Measurements from ENCODE around the gene ART3. TPM values are rescaled to one million over a fixed set of nuclear protein-coding genes. Genes with fewer than 3 reads are reported as not detected.

Gene ART3
- total and polyA plus RNA-seq, 9 of the 15 experiments (the other 6 are each of a cell fraction or from before 2014, with no cell fraction given) = 0.69 to 1.4 (median 1.1) TPM; not detected in 1

DNA sequence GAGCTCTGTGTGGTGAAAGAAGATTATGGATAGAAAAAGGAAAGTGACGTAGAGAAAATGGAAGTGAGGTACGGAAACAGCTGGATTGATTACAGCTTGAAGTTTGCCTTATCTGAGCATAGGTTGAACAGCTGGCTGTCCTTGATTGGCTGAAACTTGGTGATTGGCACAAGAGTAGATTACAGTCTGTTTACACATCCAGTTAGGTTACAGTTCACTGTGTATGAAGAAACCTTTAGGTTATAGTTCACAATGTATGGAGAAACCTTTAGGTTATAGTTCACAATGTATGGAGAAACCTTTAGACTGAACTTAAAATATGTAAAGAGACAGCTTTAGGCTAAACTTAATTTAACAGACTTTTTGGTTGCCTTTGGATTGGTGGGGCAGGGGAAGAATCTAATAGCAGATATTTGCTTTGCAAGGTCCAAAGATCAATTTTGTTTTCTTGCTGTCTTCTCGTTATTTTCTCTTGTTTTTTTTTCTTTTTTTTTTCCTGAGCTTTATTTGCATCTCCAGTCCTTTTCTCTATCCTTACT is 15.6 kb upstream of the ART3 start (continued):
- TF ChIP-seq MTA1 (IDR thresholded peaks at IDR 0.05; ENCODE audit: borderline replicate concordance) (no peak), GATAD2A (IDR thresholded peaks at IDR 0.05) (no peak), TARDBP (IDR thresholded peaks at IDR 0.05) (no peak), TOE1 (IDR thresholded peaks at IDR 0.05; ENCODE audit: borderline replicate concordance) (no peak), TOE1 (CRISPR knock-in tag; IDR thresholded peaks at IDR 0.05; ENCODE audit: borderline replicate concordance, low read depth) (no peak), PCBP2 (IDR thresholded peaks at IDR 0.05; ENCODE audit: low read depth, low read length, poor library complexity, severe bottlenecking) (no peak), HMG20B (CRISPR knock-in tag; IDR thresholded peaks at IDR 0.05) (no peak), ZNF143 (CRISPR knock-in tag; IDR thresholded peaks at IDR 0.05) (no peak), MCM3 (IDR thresholded peaks at IDR 0.05) (no peak), CBX1 (IDR thresholded peaks at IDR 0.05; ENCODE audit: low read depth) (no peak), ARHGAP35 (IDR thresholded peaks at IDR 0.05; ENCODE audit: partially characterized antibody) (no peak), NFATC3 (IDR thresholded peaks at IDR 0.05) (no peak)
- TF ChIP-seq, protein P1, sequence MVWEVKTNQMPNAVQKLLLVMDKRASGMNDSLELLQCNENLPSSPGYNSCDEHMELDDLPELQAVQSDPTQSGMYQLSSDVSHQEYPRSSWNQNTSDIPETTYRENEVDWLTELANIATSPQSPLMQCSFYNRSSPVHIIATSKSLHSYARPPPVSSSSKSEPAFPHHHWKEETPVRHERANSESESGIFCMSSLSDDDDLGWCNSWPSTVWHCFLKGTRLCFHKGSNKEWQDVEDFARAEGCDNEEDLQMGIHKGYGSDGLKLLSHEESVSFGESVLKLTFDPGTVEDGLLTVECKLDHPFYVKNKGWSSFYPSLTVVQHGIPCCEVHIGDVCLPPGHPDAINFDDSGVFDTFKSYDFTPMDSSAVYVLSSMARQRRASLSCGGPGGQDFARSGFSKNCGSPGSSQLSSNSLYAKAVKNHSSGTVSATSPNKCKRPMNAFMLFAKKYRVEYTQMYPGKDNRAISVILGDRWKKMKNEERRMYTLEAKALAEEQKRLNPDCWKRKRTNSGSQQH (CRISPR knock-in tag; IDR thresholded peaks at IDR 0.05) = no peak
- TF ChIP-seq, protein P2, sequence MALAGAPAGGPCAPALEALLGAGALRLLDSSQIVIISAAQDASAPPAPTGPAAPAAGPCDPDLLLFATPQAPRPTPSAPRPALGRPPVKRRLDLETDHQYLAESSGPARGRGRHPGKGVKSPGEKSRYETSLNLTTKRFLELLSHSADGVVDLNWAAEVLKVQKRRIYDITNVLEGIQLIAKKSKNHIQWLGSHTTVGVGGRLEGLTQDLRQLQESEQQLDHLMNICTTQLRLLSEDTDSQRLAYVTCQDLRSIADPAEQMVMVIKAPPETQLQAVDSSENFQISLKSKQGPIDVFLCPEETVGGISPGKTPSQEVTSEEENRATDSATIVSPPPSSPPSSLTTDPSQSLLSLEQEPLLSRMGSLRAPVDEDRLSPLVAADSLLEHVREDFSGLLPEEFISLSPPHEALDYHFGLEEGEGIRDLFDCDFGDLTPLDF (CRISPR knock-in tag; IDR thresholded peaks at IDR 0.05) = no peak
- TF ChIP-seq, protein P3, sequence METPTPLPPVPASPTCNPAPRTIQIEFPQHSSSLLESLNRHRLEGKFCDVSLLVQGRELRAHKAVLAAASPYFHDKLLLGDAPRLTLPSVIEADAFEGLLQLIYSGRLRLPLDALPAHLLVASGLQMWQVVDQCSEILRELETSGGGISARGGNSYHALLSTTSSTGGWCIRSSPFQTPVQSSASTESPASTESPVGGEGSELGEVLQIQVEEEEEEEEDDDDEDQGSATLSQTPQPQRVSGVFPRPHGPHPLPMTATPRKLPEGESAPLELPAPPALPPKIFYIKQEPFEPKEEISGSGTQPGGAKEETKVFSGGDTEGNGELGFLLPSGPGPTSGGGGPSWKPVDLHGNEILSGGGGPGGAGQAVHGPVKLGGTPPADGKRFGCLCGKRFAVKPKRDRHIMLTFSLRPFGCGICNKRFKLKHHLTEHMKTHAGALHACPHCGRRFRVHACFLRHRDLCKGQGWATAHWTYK (CRISPR knock-in tag; IDR thresholded peaks at IDR 0.05) = no peak
- TF ChIP-seq, protein P4, sequence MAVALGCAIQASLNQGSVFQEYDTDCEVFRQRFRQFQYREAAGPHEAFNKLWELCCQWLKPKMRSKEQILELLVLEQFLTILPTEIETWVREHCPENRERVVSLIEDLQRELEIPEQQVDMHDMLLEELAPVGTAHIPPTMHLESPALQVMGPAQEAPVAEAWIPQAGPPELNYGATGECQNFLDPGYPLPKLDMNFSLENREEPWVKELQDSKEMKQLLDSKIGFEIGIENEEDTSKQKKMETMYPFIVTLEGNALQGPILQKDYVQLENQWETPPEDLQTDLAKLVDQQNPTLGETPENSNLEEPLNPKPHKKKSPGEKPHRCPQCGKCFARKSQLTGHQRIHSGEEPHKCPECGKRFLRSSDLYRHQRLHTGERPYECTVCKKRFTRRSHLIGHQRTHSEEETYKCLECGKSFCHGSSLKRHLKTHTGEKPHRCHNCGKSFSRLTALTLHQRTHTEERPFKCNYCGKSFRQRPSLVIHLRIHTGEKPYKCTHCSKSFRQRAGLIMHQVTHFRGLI (CRISPR knock-in tag; IDR thresholded peaks at IDR 0.05) = peak; percentile 36; the same call in 1 of the 2 replicates
- TF ChIP-seq, protein P5, sequence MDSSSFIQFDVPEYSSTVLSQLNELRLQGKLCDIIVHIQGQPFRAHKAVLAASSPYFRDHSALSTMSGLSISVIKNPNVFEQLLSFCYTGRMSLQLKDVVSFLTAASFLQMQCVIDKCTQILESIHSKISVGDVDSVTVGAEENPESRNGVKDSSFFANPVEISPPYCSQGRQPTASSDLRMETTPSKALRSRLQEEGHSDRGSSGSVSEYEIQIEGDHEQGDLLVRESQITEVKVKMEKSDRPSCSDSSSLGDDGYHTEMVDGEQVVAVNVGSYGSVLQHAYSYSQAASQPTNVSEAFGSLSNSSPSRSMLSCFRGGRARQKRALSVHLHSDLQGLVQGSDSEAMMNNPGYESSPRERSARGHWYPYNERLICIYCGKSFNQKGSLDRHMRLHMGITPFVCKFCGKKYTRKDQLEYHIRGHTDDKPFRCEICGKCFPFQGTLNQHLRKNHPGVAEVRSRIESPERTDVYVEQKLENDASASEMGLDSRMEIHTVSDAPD (CRISPR knock-in tag; IDR thresholded peaks at IDR 0.05) = no peak
- TF ChIP-seq, protein P6, sequence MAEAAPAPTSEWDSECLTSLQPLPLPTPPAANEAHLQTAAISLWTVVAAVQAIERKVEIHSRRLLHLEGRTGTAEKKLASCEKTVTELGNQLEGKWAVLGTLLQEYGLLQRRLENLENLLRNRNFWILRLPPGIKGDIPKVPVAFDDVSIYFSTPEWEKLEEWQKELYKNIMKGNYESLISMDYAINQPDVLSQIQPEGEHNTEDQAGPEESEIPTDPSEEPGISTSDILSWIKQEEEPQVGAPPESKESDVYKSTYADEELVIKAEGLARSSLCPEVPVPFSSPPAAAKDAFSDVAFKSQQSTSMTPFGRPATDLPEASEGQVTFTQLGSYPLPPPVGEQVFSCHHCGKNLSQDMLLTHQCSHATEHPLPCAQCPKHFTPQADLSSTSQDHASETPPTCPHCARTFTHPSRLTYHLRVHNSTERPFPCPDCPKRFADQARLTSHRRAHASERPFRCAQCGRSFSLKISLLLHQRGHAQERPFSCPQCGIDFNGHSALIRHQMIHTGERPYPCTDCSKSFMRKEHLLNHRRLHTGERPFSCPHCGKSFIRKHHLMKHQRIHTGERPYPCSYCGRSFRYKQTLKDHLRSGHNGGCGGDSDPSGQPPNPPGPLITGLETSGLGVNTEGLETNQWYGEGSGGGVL (CRISPR knock-in tag; IDR thresholded peaks at IDR 0.05) = no peak
